GM12801 (cell line): Measurements from ENCODE around the gene TMEM61.

Experiments used
- TF ChIP-seq, protein P1 (sequence below): IDR thresholded peaks from one replicate; pipeline ENCODE4 v1.5.1; 2011; ENCODE audit warnings: control low read depth; ENCODE audit not compliant: insufficient read length; ENCODE audit errors: extremely low read depth

Gene TMEM61

GRCh38 chr1:54982739-54983138 lies 2.3 kb downstream of the TMEM61 start:
- TF ChIP-seq, protein P1, sequence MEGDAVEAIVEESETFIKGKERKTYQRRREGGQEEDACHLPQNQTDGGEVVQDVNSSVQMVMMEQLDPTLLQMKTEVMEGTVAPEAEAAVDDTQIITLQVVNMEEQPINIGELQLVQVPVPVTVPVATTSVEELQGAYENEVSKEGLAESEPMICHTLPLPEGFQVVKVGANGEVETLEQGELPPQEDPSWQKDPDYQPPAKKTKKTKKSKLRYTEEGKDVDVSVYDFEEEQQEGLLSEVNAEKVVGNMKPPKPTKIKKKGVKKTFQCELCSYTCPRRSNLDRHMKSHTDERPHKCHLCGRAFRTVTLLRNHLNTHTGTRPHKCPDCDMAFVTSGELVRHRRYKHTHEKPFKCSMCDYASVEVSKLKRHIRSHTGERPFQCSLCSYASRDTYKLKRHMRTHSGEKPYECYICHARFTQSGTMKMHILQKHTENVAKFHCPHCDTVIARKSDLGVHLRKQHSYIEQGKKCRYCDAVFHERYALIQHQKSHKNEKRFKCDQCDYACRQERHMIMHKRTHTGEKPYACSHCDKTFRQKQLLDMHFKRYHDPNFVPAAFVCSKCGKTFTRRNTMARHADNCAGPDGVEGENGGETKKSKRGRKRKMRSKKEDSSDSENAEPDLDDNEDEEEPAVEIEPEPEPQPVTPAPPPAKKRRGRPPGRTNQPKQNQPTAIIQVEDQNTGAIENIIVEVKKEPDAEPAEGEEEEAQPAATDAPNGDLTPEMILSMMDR = no peak

DNA sequence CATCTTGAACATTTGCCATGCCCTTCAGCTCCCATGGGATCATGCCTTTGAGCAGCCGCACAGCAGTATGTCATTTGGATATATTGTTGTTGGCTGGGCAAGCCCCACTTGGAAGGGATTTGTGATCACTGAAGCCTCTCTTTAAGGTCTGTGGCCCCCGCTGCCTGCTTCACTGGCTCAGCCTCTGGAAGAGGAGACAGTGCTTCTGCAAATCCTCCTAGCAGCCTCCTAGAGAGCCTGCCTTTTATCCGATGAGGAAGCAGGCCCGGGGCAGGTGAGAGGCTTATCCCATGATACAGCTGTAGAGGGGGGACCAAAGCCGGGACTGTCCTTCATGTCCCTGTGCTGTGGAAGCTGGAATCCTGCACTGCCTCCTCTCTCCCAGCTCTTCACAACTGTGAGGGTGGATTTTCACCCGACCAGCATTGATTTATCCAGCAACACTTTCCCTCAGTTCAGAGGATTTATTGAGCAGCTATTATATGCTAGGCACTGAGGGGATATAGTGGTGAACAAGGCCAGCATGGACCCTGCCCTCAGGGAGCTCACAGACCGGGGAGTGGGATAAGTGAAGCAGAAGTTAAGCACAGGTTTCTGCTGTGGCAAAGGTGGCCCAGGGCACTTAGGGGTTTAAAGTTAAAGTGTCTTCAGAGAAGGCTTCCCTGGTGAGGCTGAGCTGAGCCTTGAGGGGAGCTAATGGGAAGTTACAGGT lies 3.9 kb downstream of the TMEM61 start:
- TF ChIP-seq, protein P1 = no peak

DNA sequence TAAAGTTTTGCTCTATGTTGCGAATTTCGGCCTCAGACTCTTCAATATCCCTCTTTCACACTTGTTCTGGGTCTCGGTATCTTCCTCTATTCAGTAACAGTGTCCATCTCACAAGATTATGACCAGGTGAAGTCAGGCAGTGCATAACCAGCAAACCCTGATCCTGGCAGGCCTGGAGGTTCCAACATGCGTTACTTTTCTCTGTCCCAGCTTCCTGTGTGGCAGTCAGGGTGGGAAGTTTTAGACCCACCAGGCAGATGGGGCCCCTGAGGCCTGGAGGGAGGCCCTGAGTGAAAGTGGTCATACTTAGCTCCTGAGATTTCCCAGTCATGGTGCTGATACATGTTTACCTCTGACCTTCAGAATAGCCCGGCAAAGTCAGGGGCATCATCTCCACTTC lies 5.1 kb downstream of the TMEM61 start:
- TF ChIP-seq, protein P1 = no peak

GRCh38 chr1:54986025-54986424 lies 5.6 kb downstream of the TMEM61 start:
- TF ChIP-seq, protein P1 = no peak

DNA sequence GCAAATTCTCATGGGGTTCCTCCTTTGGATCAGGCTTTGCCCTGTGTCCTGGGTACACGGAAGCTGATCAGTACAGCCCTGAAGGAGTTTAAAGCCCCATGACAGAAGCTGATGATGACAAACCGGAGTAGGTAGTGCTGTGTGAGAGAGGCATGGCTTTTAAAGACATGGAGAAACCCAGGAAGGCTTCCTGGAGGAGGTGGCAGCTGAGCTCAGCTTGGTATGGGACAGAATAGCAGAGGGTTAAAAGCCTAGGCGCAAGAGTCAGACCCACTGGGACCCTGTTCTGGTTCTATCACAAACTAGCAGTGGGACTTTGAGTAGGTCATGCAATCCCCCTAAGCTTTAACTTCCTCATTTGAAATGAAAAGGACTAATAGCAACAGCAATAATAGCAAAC lies 6.1 kb downstream of the TMEM61 start:
- TF ChIP-seq, protein P1 = no peak

GRCh38 chr1:54987427-54987826 lies 7.0 kb downstream of the TMEM61 start:
- TF ChIP-seq, protein P1 = no peak

- TF ChIP-seq, protein P1 = no peak
Measured at GRCh38 chr1:54987919-54988705, 7.7 kb downstream of the TMEM61 start.
